SK-N-SH (cell line): Measurements from ENCODE around the gene HAGH. TPM values are rescaled to one million over a fixed set of nuclear protein-coding genes. Genes with fewer than 3 reads are reported as not detected.

Experiments
- CTCF ChIA-PET: fragments of 300-600, 350-600 bp; formaldehyde crosslinking; extraction: SDS; loops from one replicate; lab custom pipeline; 2021; lab: Yijun Ruan, JAX
- POLR2A ChIA-PET: fragments of 350-600 bp; sonication (Branson Sonifier 250); formaldehyde crosslinking; extraction: SDS; loops from one replicate; lab custom pipeline; 2020; ENCODE audit warnings: antibody characterized with exemption, inconsistent platforms; lab: Yijun Ruan, JAX
- DNase-seq: peaks from one replicate; pipeline ENCODE4 v3.0.0; 2012
- H2AFZ ChIP-seq: fragments of 200-600 bp; sonication (generic); 2 replicates; pipeline ENCODE4 v1.8.1; 2016; ENCODE audit warnings: antibody characterized with exemption, mild to moderate bottlenecking, low read depth
- H3F3A ChIP-seq: fragments of 200-600 bp; sonication (generic); replicated peaks from 2 replicates; pipeline ENCODE3; 2016; ENCODE audit warnings: antibody characterized with exemption, mild to moderate bottlenecking; ENCODE audit not compliant: insufficient read depth
- H3K27ac ChIP-seq, 2 experiments: fragments of 200-500 bp in 1 of 2; fragments of 200-600 bp in 1 of 2; sonication (Bioruptor generic) in 1 of 2; sonication (generic), shearing (Covaris generic) in 1 of 2; 2 replicates each; pipeline versions ENCODE4 v1.5.1 to v1.6.1; 2014 to 2016; ENCODE audit warnings: low read depth in 2 of 2, inconsistent platforms in 1 of 2, low read length in 1 of 2, mild to moderate bottlenecking in 1 of 2, mixed read lengths in 1 of 2
- H3K27me3 ChIP-seq: fragments of 200-600 bp; sonication (generic), shearing (Covaris generic); 2 replicates; pipeline ENCODE4 v1.6.1; 2016; ENCODE audit warnings: mixed run types; ENCODE audit not compliant: insufficient read depth
- H3K36me3 ChIP-seq, 2 experiments: fragments of 200-500 bp in 1 of 2; fragments of 200-600 bp in 1 of 2; sonication (Bioruptor generic) in 1 of 2; sonication (generic) in 1 of 2; replicated peaks in 1 of 2; 2 replicates each; pipeline versions ENCODE3 to v1.5.1; 2014 to 2016; ENCODE audit warnings: low read length in 1 of 2, mild to moderate bottlenecking in 1 of 2; ENCODE audit not compliant: insufficient read depth in 2 of 2, control insufficient read depth in 1 of 2
- H3K4me1 ChIP-seq, 2 experiments: fragments of 200-500 bp in 1 of 2; fragments of 200-600 bp in 1 of 2; sonication (Bioruptor generic) in 1 of 2; sonication (generic), shearing (Covaris generic) in 1 of 2; 2 replicates each; pipeline versions ENCODE4 v1.5.1 to v1.6.1; 2014 to 2016; ENCODE audit warnings: low read depth in 1 of 2, low read length in 1 of 2, mixed run types in 1 of 2; ENCODE audit not compliant: insufficient read depth in 2 of 2, control insufficient read depth in 1 of 2
- H3K4me2 ChIP-seq: fragments of 200-600 bp; sonication (generic), shearing (Covaris generic); 2 replicates; pipeline ENCODE4 v1.6.1; 2017; ENCODE audit warnings: mixed run types
- H3K4me3 ChIP-seq, 2 experiments: fragments of 200-500 bp in 1 of 2; fragments of 200-600 bp in 1 of 2; sonication (Bioruptor generic) in 1 of 2; sonication (generic), shearing (Covaris generic) in 1 of 2; 2 replicates each; pipeline versions ENCODE4 v1.5.1 to v1.8.1; 2014 to 2016; ENCODE audit warnings: low read depth in 2 of 2, inconsistent platforms in 1 of 2, low read length in 1 of 2, mild to moderate bottlenecking in 1 of 2, mixed read lengths in 1 of 2, moderate library complexity in 1 of 2
- H3K79me2 ChIP-seq: fragments of 200-600 bp; sonication (generic); 2 replicates; pipeline ENCODE4 v1.8.1; 2017; ENCODE audit warnings: mild to moderate bottlenecking; ENCODE audit not compliant: insufficient read depth
- H3K9ac ChIP-seq: fragments of 200-600 bp; sonication (generic); 2 replicates; pipeline ENCODE4 v1.6.1; 2017; ENCODE audit warnings: mixed run types
- H3K9me2 ChIP-seq: fragments of 200-600 bp; sonication (generic); 2 replicates; pipeline ENCODE4 v1.6.1; 2017; ENCODE audit warnings: mixed run types
- H3K9me3 ChIP-seq: fragments of 200-600 bp; sonication (generic); 2 replicates; pipeline ENCODE4 v1.6.1; 2017; ENCODE audit warnings: mixed run types, mild to moderate bottlenecking, moderate library complexity
- H4K20me1 ChIP-seq: fragments of 200-600 bp; sonication (generic); 2 replicates; pipeline ENCODE4 v1.6.1; 2017; ENCODE audit warnings: mild to moderate bottlenecking, mixed run types; ENCODE audit not compliant: insufficient read depth
- CTCF ChIP-seq: fragments of 200-600 bp; sonication (generic); IDR thresholded peaks from 2 replicates; pipeline ENCODE4 v1.6.1; 2017; ENCODE audit warnings: antibody characterized with exemption, mild to moderate bottlenecking, moderate library complexity
- ELF1 ChIP-seq: IDR thresholded peaks from 2 replicates; pipeline ENCODE4 v1.4.0; 2012
- EZH2phosphoT487 ChIP-seq: fragments of 200-600 bp; sonication (generic); IDR thresholded peaks from 2 replicates; pipeline ENCODE4 v1.6.1; 2017; ENCODE audit warnings: low read depth, mixed run types, mild to moderate bottlenecking, antibody characterized with exemption, moderate library complexity, borderline replicate concordance
- FOSL2 ChIP-seq: IDR thresholded peaks from 2 replicates; pipeline ENCODE4 v1.4.0; 2012; ENCODE audit warnings: low read depth, mild to moderate bottlenecking, moderate library complexity, borderline replicate concordance
- FOXJ3 ChIP-seq: sonication (generic); formaldehyde crosslinking; IDR thresholded peaks from 2 replicates; pipeline ENCODE4 v1.5.1; 2020; ENCODE audit warnings: mild to moderate bottlenecking, missing genetic modification reagents
- FOXM1 ChIP-seq: IDR thresholded peaks from 2 replicates; pipeline ENCODE4 v1.4.0; 2012; ENCODE audit warnings: low read depth, mild to moderate bottlenecking
- GABPA ChIP-seq: IDR thresholded peaks from 2 replicates; pipeline ENCODE4 v1.4.0; 2012; ENCODE audit warnings: low read depth, mild to moderate bottlenecking
- IRF3 ChIP-seq: fragments of 150-350 bp; IDR thresholded peaks from 2 replicates; pipeline ENCODE4 v1.6.1; 2016; ENCODE audit warnings: mild to moderate bottlenecking, low read depth, low read length
- MXI1 ChIP-seq: IDR thresholded peaks from 2 replicates; pipeline ENCODE4 v1.6.1; 2012; ENCODE audit warnings: mild to moderate bottlenecking, low read depth, low read length, improper control_type of control experiment
- NRF1 ChIP-seq: IDR thresholded peaks from 2 replicates; pipeline ENCODE4 v1.6.1; 2012; ENCODE audit warnings: low read depth, mild to moderate bottlenecking, low read length
- RCOR1 ChIP-seq: fragments of 150-350 bp; IDR thresholded peaks from 2 replicates; pipeline ENCODE4 v1.6.1; 2017; ENCODE audit warnings: antibody characterized with exemption, low read length
- USF2 ChIP-seq: fragments of 150-350 bp; IDR thresholded peaks from 2 replicates; pipeline ENCODE4 v1.6.1; 2017; ENCODE audit warnings: antibody characterized with exemption, low read length, low read depth, borderline replicate concordance
- YY1 ChIP-seq: IDR thresholded peaks from 2 replicates; pipeline ENCODE4 v1.4.0; 2012; ENCODE audit warnings: low read depth, mild to moderate bottlenecking
- WGBS: methylation state at CpG from one replicate; pipeline ENCODE4 v1.1.6; 2017; ENCODE audit warnings: low lambda C conversion rate; 5-methylcytosine and 5-hydroxymethylcytosine counted together
- polyA plus RNA-seq, 3 experiments: library from polyadenylated mRNA; depleted of rRNA; stranded (reverse); fragments of >200 nt; gene quantifications; 2 replicates each; pipeline ENCODE4 v1.2.3, GENCODE V29; 2012

The HAGH gene
- polyA plus RNA-seq, 1 of the 3 experiments (the other 2 are of a cell fraction), result 138 TPM

- Histone ChIP-seq H3K9ac (no peak overlapping the region), H3K27me3 (no peaks in the 10 kb centered on the region), H3F3A (no peaks in the 10 kb centered on the region), H3K79me2 (peaks cover 10% of the 10 kb centered on the region; the same call in 1 of the 2 replicates), H2AFZ (no peak overlapping the region), H3K4me2 (no peak overlapping the region), H3K4me3 (no peak overlapping the region), H3K9me2 (no peaks in the 10 kb centered on the region), H4K20me1 (no peaks in the 10 kb centered on the region), H3K4me1 (no peaks in the 10 kb centered on the region), H3K36me3 (peaks cover 0 to 15% of the 10 kb centered on the region in 2 experiments), H3K27ac (no peak overlapping the region), H3K9me3 (no peaks in the 10 kb centered on the region)
- no peak for DNase-seq
- 94% methylated on average over 22 of the region's 35 CpGs for WGBS
- no peak for TF ChIP-seq FOXM1
- ChIA-PET POLR2A (no interaction called here), CTCF (no interaction called here)
Measured at GRCh38 chr16:1818873-1819525, 7.6 kb downstream of the HAGH start.

GRCh38 chr16:1818204-1818872 is 8.3 kb downstream of the HAGH start:
- no peak for DNase-seq
- no peaks in the 10 kb centered on the region for H3K27me3 ChIP-seq
- no peak overlapping the region for H3K4me2 ChIP-seq
- peaks cover 5% of the 10 kb centered on the region; the same call in 1 of the 2 replicates for H3K79me2 ChIP-seq
- no peak overlapping the region for H3K27ac ChIP-seq
- CTCF ChIA-PET, result no interaction called here
- no peak overlapping the region for H2AFZ ChIP-seq
- H3K9me3 ChIP-seq, result no peaks in the 10 kb centered on the region
- H3K9me2 ChIP-seq, result no peaks in the 10 kb centered on the region
- TF ChIP-seq MXI1, result no peak
- no peak for TF ChIP-seq YY1
- no peak for TF ChIP-seq ELF1
- no peak for TF ChIP-seq USF2
- TF ChIP-seq GABPA, result no peak
- no peak for TF ChIP-seq FOSL2
- TF ChIP-seq IRF3, result no peak
- TF ChIP-seq FOXM1, result no peak
- TF ChIP-seq RCOR1, result no peak
- no peak for TF ChIP-seq FOXJ3 (CRISPR knock-in tag)
- no peak for TF ChIP-seq CTCF
- TF ChIP-seq EZH2phosphoT487, result no peak
- no peak for TF ChIP-seq NRF1
- TF ChIP-seq, all 33 proteins: peak for 0
- H3K9ac ChIP-seq, result no peak overlapping the region
- peaks cover 0 to 18% of the 10 kb centered on the region in 2 experiments for H3K36me3 ChIP-seq
- WGBS, result 95% methylated on average over 14 of the region's 27 CpGs
- H3K4me3 ChIP-seq, result no peak overlapping the region
- POLR2A ChIA-PET, result no interaction called here
- H3F3A ChIP-seq, result peaks cover 5% of the 10 kb centered on the region
- H4K20me1 ChIP-seq, result no peaks in the 10 kb centered on the region
- no peaks in the 10 kb centered on the region for H3K4me1 ChIP-seq
